ENCODE results near the gene SETBP1.

Gene SETBP1

DNA sequence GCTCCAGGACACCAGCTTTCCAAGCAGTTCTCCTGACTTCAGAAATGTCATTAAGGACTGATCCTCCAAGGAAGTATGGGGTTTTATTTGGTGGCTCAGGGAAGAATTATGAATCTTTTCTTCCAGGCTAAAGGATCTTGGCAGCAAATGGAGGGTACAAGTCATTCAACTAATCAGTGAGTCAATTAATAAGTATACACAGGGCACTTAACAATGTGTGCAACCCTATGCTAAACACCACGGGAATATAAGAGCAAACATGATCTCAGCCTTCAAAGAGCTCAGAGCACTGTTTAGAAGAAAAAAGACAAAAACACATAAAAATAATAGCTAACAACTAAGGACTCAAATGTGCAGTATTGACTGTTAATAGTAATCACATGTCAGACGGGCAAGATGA is 234.5 kb downstream of the SETBP1 start:
- no peak for FAIRE-seq

DNA sequence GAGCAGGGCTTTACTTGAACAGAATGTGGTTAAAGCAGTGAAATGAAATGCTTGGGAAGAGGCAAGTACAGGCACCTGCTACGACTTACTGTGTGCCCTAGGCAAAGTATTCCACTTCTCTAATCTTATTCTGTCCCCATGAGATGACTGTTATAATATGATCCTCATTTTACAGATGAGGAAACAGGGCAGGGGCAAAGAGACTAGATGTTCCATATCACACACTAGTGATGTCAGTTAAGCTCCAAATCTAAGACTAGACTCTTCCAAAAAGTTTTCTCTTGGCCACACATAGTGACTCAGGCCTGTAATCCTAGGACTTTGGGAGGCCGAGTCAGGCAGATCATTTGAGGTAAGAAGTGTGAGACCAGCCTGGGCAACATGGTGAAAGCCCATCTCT is 235.0 kb downstream of the SETBP1 start:
- no peak for FAIRE-seq

DNA sequence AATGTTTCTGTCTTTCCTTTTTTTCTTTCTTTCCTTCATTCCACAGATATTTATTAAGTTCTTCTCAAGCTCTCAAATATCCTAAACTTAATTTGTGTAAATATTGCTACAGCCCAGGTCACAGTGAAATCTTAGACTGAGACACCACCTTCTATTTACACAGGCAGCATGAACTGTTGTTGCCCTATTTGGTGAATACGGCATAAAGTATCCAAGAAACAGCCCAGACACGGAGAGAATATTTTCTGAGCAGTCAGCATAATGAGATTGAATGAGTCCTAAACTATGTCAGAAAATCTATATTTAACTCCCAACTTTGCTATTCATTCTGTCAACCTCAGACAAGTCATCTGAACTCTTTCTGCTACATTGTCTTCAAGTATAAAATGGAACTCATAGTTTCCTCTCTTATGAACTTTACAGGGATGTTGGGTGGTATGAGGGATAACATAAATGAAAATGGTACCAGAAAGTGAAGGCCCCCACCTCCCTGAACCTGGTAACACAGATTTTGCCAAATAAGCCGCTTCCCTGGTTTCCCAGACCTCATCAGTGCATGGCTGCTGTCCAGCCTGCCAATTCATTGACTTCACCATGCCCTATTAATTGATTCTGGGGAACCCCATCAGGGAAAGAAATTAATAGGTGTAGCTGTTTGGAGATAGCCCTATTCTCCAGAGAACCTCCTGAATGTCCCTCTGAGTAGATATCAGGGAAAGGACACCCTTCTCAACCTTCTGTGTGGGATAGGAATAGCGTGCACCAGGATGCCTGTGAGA is 235.9 kb downstream of the SETBP1 start:
- FAIRE-seq, result no peak

DNA sequence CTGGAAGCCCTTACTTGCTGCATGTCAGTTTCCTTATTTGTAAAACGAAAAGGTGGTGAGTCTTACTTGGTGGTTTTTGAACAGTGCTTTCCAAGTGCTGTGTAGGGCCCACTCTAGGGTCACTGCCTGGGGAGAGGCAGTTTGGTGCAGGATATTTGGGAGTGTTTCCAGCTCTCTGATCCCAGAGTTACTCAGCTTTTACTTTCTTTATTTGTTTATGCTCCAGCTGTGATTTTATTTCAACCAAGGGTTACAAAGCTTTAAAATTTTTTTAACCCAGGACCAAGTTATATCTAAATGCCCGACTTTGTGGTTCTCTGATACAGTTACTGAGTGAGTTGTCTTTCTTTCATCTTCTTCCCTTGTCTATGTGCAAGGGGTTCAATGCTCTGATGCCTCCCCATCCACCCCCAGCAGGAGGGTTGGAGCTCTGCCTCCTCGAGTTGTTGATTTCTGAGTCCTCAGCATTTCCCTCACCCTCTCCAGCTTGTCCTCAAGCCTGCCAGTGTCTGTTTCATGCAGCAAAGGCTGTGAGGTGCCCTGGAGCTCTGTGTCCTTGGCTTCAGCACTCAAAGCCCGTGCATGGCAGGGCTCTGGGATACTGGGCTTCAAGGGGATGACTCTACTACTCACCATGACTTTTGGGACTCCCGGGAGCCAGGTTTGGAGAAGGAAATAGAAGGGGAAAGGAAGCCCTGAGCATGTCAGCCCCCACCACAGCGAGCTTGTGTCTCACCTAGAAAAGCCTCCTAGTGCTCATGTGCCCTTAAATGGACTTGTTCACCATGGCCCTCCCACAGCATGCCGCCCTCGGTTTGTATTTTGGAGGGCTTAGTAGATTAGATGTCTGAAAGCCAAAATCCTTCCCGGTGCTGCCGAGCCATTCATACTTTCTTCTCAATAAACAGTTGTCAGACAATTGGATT is 236.8 kb downstream of the SETBP1 start:
- no peak for FAIRE-seq

DNA sequence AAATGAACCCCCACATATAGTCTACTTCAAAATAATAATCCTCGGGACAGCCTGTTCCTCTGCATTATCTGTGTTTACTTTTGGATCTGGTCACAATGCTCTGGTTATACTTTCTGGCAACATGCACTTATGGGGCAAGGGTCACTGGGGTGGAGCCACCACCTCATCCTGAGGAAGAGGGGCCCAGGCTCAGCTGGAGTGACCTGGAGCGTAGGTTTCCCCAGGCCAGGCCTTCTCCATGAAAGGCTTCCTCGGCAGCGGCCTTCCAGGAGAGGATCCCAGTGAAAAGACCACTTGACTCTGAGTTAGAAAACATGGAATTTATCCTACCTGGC is 237.4 kb downstream of the SETBP1 start:
- no peak for FAIRE-seq

DNA sequence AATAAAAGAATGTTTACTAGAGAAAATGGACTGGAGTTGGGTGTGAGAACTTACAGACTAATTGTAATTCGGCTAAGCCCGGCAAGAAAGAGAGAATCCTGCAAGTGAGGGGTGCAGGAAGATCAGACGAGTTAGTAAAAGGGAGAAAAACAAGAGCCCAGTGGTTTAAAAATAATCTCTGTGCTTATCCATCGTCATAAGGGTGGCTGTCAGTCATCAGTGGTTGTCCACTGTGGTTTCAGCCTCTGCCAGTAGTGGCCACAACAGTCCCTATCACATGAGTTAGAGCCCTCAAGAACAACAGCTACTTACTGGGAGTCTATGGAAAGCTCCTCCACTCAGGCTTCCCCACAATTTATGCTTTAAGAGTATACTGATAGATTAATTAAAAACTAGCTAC is 239.8 kb downstream of the SETBP1 start:
- FAIRE-seq, result no peak

DNA sequence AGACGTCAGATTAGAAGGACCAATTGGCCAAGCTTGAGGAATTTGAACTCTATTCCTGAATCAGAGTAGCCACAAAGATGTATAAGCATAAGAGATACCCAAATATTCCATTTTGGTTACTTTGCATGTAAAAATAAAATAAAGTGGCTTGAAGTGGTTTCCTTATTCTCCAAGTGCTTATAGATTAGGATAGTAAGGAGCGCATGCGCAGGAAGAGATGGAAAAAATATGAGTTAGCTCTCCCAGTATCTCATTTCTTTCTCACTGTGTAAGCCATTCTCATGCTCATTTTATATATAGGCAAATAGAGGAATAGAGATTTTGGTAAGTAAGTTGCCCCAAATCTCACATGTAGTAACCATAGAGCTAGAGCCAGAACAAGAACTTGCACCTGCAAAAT is 241.3 kb downstream of the SETBP1 start:
- FAIRE-seq, result no peak

DNA sequence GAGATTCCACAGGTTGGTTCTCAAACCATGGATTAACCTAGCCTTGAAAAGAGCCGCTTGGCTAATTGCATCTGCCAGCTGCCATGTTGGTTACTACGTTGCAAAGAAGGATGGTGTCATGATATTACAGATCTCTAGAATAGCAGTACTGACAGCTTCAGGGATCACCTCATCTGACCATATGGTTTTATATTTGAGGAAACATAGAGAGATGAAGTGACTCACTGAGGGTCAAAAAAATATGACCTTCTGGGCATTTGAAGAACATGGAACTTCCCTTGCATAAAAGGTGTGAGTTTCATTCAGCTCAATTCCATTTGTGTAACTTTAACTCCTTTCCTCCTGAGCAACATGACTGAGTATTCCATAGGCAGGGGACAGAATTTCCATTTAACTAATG is 242.3 kb downstream of the SETBP1 start:
- FAIRE-seq, result no peak

DNA sequence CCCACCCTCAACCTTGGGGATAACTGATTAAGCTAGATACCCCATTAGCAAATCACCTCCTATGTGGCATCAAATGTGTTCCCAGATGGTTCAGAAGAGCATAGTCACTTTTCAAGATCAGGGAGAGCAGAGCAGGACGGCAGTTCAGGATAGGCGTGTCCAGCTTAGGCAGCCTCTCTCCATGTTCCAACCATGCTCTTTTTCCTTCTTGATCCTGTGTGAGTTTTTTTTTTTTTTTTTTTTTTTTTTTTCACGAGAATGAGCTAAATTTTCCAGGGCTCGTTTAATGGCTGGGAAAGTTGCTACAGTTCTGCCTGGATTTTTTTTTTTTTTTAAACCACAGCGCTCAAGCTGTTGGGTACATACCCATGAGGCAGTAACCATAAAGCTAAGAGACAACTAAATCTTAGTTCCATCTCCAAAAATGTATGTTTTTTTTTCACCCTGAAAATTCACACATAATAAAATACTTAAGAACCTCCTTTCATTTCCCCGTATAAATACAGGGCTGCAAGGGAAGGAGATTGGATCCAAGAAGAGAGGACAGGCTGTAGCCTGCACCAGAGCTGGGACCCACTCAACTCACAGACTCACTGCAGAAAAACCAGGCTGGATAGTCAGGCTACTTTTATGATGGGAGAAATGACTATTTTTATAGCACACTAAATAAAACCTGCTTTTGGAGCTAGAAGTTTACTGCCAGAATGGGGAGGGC is 244.3 kb downstream of the SETBP1 start:
- no peak for FAIRE-seq

DNA sequence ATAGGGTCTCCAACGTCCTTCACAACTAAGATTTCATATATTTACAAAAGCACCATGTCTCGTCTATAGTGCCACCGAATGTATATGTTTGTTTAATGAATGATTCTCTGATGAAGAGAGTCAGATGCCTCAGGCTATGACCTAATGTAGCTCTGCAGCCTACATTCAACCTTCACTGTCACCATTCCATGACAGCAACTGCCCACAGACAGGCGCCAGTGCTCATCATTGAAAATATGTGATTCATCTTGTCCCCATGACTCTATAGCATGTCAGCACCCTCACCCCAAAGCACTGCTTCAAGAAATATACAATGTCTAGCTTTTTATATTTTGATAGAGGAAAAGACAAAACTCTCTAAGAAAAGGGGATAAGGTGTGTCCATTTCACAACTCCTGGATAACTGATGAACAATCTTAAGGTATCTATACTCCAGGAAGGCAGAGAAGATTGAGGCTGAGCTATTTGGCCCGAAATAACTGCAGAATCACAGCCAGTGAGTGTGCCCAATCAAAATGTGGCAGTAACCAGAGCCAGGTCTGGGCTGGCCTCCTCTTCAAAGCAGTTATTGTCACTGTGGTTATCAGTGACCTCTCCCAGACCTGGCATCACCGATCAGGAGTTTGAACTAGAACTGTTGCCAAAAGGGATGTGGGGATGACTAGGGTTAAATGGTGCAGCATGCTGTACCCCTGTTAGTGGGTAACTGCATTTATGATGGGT is 246.6 kb downstream of the SETBP1 start:
- no peak for FAIRE-seq

DNA sequence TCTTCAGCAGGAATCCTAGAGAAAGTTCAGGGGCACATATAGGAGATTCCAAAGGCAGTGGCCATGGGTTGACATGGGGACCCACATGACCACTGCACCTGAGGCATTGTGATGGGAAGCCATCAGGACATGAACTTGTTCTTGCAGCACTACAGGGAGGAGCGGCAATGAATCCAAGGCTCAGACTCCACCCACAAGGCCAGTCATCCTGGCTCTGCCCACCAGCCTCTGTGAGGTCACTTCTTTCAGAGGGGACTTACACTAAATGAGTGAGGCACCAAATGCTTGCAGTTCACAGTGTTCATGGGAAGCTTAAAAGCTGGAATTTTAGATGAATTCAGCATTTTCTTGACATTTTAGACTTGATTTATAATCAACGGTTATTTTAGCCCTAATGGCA is 254.2 kb downstream of the SETBP1 start:
- FAIRE-seq, result no peak

DNA sequence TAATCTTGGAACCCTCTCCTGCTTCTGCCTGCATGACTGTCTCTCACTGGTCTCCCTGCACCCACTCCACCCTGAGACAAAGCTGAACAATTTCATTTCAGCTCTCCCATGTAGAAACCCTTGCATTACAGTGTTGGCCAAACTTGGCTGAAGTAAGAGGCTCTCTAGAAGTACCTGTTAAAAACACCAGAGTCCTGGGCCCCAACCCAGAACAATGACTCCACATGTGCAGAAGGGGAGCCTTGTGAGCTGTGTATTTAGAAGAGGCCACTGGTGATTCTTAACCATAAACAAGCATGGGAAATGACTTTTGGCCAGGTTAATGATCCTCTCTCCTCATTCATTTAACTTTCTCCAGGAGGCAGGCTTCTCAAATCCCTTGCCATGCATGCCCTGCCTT is 254.8 kb downstream of the SETBP1 start:
- FAIRE-seq, result no peak

DNA sequence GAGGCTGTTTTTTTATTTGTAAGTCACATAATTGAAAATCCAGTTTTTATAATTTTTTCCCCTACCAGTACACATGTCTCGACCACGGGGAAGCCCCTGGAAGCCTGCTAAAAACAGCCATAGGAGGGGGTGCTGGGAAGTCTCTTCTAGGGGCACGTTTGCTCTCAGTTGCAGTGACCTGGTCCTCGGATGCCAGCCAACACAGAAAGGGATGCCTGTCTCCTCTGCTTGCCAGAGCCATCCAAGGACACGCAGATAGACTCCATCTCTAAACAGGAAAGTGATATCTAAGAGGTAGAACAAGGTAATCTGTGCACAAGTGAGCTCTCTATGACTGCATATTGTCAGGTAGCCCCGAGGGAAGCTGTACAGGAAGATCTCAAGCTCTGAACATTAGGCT is 255.8 kb downstream of the SETBP1 start:
- FAIRE-seq, result no peak

DNA sequence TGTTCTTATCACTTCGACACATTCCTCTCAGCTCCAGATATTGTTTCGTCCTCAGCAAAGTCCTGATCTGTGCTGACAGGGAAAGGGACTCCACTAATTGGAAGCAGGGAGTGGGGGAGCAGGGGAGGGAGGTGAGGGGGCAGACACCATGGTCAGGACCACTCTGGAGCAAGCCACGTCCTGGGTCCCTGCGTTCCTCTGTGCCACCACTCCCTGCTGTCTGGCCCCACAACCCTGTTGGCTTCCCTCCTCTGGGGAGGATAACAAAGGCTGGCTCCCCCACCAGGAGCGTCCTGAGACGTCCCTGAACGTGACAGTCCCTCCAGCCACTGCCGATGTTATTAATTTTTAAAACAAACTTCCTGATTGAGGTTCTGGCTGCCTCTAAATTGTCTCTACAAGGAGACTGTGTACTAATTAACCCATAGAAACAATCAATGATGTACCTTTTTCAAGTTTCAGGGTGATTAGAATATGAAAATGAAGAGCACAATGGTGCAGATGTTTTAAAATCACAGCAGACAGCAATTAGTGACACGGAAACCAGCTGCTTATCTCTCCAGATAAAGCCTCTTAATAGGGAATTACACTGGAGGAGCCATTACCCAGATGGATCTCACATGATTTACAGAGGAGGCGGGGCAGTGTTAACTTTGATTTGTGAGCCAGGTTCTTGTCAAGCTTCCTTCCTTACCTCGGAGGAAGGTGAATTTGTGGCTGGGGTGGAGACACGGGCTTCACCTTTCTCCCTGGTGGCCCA is 257.5 kb downstream of the SETBP1 start:
- no peak for FAIRE-seq

DNA sequence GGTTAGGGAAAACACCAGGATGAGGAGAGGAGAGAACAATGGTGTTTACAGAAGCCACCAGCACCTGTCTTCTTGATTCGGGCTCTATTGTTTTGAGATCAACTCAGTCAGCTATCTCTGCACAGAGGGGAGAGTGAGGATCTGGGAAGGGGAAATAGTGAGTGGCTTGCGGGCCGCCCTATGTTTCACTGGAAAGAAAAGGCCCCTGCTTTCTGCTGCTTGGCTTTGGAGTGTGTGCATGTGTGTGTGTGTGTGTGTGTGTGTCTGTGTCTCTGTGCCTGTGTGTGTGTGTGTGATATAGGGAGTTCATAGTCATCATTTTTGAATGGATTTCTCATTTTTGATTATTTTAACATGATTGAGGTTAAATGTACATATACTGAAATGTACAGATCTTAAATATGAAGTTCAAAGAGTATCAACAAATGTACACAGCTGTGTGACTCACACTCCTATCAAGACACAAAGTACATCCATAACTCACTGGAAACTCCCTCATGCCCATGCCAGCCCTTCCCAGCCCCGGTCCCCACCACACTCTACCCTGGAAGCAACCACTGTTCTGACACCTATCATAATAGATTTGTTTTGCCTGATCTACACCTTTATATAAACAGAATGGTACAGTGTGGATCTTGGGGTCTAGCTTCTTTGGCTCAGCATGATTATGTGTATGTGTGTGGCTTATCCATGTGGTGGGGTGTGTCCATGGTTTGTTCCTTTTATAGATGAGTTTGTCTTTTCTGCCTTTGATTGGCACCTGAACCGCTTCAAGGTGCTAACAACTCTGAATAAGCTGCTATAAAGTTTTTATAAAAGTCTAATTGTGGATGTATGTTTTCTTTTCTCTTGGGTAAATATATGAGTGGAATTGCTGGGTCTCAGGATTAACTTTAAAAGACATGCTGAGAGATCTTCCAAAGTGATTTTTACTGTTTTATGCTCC is 258.3 kb downstream of the SETBP1 start:
- FAIRE-seq, result no peak

DNA sequence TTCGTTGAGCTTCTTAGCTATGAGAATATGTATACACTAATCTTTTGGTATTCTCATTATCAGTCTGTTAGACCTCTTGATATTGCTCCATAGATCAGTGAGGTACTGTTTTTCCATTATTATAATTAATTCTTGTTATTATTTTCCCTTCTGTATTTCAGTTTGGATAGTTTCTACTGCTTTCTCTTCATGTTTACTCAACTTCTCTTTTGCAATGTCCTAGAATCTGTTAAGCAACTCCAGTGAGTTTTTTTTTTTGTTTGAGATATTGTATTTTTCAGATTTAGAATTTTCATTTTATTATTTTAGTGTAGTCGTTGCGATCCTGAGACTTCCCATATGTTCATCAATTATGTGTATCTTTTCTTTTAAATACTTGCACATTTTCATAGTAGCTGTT is 260.8 kb downstream of the SETBP1 start:
- FAIRE-seq, result no peak

DNA sequence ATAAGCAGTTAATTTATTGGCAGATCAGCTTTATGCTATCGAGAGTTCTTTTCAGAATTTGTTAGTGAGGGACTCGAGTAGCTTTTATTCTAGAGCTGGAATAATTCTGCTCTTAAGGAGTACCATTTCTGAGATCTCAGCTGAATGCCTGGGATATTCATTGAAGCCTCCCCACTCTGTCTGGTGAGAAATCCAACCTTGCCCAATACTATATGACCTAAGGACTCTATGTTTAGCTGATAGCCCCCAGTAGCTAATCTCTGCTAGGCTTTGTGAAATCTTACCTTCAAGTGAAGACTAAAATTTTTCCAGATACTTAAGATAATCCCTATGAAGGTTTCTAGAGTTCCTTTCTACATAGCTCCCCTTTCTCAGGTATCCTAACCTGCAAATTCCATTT is 261.4 kb downstream of the SETBP1 start:
- FAIRE-seq, result no peak

DNA sequence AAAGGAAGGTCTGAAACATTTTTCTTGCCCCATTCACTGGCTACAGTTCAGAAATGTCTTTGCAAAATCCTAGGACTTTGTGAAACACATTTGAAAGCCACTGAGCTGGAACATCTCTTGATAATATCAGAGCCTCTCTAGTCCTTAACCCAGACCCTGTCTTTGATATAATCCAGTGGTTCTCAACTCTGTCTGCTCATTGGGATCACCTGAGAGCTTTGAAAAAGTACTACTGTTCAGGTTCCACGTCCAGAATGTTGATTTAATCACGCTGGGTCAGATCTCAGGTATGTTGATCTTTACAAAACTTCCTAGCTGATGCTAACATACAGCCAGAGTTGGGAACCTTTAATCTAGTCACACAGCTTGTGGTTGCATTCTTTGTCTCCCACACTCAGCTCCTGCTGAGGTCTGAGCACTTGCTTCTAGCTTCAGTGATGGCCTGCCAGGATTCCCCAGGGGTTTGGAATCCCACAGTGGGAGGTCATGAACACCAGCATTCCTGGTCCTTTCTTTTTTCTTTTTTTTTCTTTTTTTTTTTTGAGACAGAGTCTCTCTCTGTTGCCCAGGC is 262.7 kb downstream of the SETBP1 start:
- no peak for FAIRE-seq

DNA sequence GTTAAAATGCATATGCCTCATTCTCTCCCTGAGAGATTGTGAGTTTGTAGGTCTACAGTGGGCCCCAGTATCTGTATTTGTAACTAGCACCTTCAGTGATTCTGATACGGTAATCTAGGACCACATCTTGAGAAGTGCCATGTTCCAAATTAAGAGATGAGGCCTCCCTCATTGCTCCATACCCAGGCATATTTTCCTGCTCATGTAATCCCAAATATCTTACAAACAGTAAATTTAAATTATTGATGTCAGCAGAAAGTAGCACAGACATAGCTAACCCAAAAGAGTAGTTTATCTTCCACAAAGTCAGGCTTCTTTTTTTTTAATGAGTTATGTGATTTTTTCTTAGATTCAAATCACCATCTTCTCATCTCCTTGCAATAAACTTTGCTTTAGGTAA is 263.8 kb downstream of the SETBP1 start:
- no peak for FAIRE-seq

DNA sequence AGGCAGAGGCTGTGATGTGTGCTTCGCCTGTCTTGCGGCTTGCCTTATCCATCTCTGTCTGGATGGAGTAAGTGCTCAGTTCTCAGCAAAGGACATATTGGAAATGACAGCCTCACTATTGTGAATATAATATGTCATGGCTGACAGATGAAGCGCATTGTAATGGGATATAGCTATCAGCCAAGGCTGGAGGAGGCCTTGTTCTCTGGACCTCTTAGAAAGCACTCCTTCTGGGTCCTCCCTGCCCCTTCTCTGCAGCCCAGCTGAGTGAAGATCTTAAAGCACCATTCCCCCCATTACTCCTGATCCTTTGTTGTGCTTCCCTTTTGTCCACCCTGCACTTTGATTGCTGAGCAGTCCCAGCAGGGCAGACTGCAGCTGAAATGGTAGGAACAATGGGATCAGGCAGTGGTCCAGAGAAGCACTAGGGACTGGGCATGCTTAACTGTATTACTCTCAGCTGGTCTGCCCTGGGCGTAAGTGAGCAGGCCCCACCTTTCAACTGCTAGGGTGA is 265.3 kb downstream of the SETBP1 start:
- no peak for FAIRE-seq

Data from TTC549 (cell line).